ENCODE measurements around the gene SNIP1. TPM values are rescaled to one million over a fixed set of nuclear protein-coding genes. Genes with fewer than 3 reads are reported as not detected.
A peak's percentile ranks its signal among the peaks of the same experiment; 100 is the strongest.

Gene SNIP1
- total RNA-seq, 1 donor from 2014 or later, result 21.4 TPM

DNA sequence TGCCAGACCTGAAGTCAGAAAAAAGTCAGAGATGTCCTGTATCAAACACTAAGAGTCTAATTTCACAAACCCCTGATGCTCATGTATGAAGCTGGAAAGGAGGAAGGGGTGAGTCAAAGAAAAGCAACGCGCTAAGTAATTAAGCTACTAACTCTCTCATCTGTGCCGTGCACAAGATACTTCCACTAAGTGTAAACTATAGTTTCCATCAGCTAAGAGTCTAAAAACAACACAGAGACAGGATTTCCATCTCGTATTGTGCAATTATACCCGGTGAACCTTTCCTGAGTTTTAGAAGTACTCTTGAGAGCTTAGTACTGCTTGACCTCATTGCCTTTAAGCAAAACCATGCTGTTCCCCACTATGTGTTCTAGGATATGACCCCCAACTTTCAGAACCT lies 21.6 kb upstream of the SNIP1 start:
- Mint-ChIP-seq H3K9me3 (ENCODE audit: unreplicated experiment) (no peaks in the 10 kb centered on the region), H3K27me3 (ENCODE audit: unreplicated experiment) (no peaks in the 10 kb centered on the region), H3K4me3 (ENCODE audit: unreplicated experiment) (no peak overlapping the region), H3K27ac (ENCODE audit: unreplicated experiment) (no peak overlapping the region), H3K36me3 (ENCODE audit: low read depth, unreplicated experiment) (peaks cover 45% of the 10 kb centered on the region), H3K4me1 (ENCODE audit: unreplicated experiment) (no peaks in the 10 kb centered on the region)
- no peak for DNase-seq (ENCODE audit: low spot score)
- TF ChIP-seq, protein P1, sequence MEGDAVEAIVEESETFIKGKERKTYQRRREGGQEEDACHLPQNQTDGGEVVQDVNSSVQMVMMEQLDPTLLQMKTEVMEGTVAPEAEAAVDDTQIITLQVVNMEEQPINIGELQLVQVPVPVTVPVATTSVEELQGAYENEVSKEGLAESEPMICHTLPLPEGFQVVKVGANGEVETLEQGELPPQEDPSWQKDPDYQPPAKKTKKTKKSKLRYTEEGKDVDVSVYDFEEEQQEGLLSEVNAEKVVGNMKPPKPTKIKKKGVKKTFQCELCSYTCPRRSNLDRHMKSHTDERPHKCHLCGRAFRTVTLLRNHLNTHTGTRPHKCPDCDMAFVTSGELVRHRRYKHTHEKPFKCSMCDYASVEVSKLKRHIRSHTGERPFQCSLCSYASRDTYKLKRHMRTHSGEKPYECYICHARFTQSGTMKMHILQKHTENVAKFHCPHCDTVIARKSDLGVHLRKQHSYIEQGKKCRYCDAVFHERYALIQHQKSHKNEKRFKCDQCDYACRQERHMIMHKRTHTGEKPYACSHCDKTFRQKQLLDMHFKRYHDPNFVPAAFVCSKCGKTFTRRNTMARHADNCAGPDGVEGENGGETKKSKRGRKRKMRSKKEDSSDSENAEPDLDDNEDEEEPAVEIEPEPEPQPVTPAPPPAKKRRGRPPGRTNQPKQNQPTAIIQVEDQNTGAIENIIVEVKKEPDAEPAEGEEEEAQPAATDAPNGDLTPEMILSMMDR (IDR thresholded peaks at IDR 0.05; ENCODE audit: unreplicated experiment), result no peak

DNA sequence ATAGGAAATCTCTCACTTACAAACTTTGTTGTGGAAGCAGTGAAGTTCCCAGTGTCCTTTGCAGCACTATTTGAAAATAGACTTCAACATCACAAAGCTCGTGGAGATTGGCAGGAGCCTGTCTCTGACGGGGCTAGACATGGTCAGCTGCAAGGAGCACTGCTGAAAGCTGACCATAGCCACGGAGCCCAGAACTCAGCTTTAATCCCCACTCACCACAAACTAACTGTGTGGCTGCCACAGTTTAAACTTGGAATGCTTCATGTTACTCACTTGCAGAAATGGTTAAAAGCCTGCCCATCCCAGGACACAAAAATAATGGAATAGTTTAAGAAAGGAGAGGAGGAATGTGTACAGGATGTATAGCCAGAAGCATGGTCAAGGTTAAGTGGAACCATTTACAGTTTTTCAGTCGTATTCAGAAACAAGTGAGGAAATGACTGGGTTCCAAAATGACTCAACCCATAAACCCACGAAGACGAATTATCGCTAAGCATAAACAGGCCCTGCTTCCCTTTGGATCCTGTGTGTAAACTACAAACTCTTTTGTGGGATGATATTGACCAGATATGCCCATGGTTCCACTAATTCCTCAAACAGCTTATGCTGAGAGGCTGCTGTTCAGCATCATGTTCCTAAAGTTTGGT lies 20.9 kb upstream of the SNIP1 start:
- H3K36me3 Mint-ChIP-seq (ENCODE audit: low read depth, unreplicated experiment), result peaks cover 44% of the 10 kb centered on the region
- DNase-seq (ENCODE audit: low spot score), result no peak
- H3K4me3 Mint-ChIP-seq (ENCODE audit: unreplicated experiment), result no peak overlapping the region
- H3K27ac Mint-ChIP-seq (ENCODE audit: unreplicated experiment), result no peak overlapping the region
- H3K9me3 Mint-ChIP-seq (ENCODE audit: unreplicated experiment), result no peaks in the 10 kb centered on the region
- no peaks in the 10 kb centered on the region for H3K27me3 Mint-ChIP-seq (ENCODE audit: unreplicated experiment)
- no peaks in the 10 kb centered on the region for H3K4me1 Mint-ChIP-seq (ENCODE audit: unreplicated experiment)
- TF ChIP-seq, protein P1 (IDR thresholded peaks at IDR 0.05; ENCODE audit: unreplicated experiment), result no peak

DNA sequence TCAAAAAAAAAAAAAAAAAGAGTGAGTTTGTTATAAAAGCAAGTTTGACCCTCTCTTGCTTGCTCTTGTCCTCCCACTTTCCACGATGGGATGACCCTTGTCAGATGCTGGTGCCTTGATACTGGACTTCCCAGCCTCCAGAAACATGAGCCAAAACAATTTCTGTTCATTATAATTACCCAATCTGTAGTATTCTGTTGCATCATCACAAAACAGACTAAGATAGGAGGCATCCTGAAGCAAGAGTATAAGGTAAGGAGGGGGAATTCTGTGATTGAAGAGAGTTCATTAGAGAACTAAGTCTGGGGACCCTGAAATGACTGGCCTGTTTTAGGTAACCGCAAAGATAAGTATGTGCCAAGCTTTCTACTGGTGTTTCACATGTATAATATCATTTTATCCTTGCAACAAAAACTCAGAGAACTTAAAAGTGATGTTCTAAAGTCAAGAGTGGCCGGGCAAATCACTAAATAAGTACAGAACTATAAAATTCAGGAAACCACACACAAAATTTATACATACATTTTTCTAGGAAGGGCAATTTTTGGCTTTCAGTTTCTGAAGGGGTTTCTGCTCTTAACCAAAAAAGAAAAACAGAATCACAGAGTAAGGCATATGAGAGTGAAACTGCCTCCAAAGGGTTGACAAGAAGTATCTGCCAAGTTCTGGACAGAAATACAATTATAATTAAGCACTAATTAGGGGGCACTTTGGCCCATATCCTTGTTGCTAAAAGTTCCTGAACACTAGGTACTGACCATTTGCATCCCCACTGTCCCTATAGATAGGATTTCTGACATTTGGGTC lies 16.6 kb upstream of the SNIP1 start:
- H3K9me3 Mint-ChIP-seq (ENCODE audit: unreplicated experiment), result no peaks in the 10 kb centered on the region
- no peak overlapping the region for H3K4me3 Mint-ChIP-seq (ENCODE audit: unreplicated experiment)
- no peak overlapping the region for H3K27ac Mint-ChIP-seq (ENCODE audit: unreplicated experiment)
- no peak for DNase-seq (ENCODE audit: low spot score)
- no peaks in the 10 kb centered on the region for H3K27me3 Mint-ChIP-seq (ENCODE audit: unreplicated experiment)
- peaks cover 70% of the 10 kb centered on the region for H3K36me3 Mint-ChIP-seq (ENCODE audit: low read depth, unreplicated experiment)
- TF ChIP-seq, protein P1 (IDR thresholded peaks at IDR 0.05; ENCODE audit: unreplicated experiment), result no peak
- peaks cover 7% of the 10 kb centered on the region for H3K4me1 Mint-ChIP-seq (ENCODE audit: unreplicated experiment)

DNA sequence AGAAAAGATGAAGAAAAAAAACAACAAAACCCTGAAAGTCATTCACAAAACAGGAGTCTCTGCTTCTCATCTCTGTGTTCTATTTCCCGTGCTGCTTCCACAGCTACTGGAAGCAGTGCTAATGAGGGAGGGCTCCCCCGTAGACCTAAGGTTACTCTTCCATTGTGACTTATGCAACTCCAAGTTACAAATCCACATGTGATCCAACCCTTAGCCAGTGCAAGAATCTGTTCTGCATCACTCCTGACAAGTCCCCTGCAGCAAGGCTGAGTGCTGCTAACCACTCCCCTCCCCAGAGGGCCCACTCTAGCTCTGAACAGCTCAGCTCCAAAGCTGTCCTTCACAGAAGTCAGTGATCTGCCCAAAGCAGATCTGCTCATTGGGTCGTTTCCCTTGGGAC lies 12.9 kb upstream of the SNIP1 start:
- no peaks in the 10 kb centered on the region for H3K9me3 Mint-ChIP-seq (ENCODE audit: unreplicated experiment)
- TF ChIP-seq, protein P1 (IDR thresholded peaks at IDR 0.05; ENCODE audit: unreplicated experiment), result no peak
- peaks cover 60% of the 10 kb centered on the region for H3K36me3 Mint-ChIP-seq (ENCODE audit: low read depth, unreplicated experiment)
- DNase-seq (ENCODE audit: low spot score), result no peak
- no peak overlapping the region for H3K27ac Mint-ChIP-seq (ENCODE audit: unreplicated experiment)
- H3K4me1 Mint-ChIP-seq (ENCODE audit: unreplicated experiment), result peaks cover 7% of the 10 kb centered on the region
- peak overlapping the region; percentile 45 for H3K4me3 Mint-ChIP-seq (ENCODE audit: unreplicated experiment)
- H3K27me3 Mint-ChIP-seq (ENCODE audit: unreplicated experiment), result no peaks in the 10 kb centered on the region

DNA sequence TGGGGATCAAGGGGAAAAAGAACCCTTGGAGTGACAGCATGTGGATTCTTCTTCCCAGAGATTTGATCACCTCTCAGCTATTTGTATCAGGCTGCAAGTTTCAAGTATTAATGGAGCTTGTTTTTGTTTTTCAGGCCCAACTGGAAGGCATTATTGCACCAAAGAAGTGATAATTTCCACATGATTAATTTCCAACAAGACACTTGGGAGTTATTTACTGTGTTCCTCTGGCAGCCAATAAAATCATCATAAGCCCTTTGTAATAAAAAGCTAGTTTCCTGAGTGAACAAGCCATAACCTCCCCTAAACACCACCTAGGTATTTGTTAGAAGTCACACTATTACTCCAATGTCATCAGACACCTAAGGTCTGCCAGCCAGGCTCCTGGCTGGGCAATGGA lies 10.8 kb upstream of the SNIP1 start:
- Mint-ChIP-seq H3K27me3 (ENCODE audit: unreplicated experiment) (no peaks in the 10 kb centered on the region), H3K9me3 (ENCODE audit: unreplicated experiment) (no peaks in the 10 kb centered on the region), H3K4me3 (ENCODE audit: unreplicated experiment) (no peak overlapping the region), H3K36me3 (ENCODE audit: low read depth, unreplicated experiment) (peaks cover 47% of the 10 kb centered on the region), H3K27ac (ENCODE audit: unreplicated experiment) (no peak overlapping the region), H3K4me1 (ENCODE audit: unreplicated experiment) (peaks cover 7% of the 10 kb centered on the region)
- TF ChIP-seq, protein P1 (IDR thresholded peaks at IDR 0.05; ENCODE audit: unreplicated experiment), result no peak
- DNase-seq (ENCODE audit: low spot score), result no peak

All from endothelial cell (in vitro differentiated cells).